Raji (cell line): ENCODE measurements around the gene FADS3.

Source experiments
- POLR2A ChIP-seq: IDR thresholded peaks from 2 replicates; pipeline ENCODE4 v1.6.1; 2011; ENCODE audit warnings: low read depth, low read length, control low read depth; ENCODE audit not compliant: insufficient read depth

FADS3 gene, protein sequence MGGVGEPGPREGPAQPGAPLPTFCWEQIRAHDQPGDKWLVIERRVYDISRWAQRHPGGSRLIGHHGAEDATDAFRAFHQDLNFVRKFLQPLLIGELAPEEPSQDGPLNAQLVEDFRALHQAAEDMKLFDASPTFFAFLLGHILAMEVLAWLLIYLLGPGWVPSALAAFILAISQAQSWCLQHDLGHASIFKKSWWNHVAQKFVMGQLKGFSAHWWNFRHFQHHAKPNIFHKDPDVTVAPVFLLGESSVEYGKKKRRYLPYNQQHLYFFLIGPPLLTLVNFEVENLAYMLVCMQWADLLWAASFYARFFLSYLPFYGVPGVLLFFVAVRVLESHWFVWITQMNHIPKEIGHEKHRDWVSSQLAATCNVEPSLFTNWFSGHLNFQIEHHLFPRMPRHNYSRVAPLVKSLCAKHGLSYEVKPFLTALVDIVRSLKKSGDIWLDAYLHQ

GRCh38 chr11:61891331-61892084 lies at the start of gene FADS3:
Gene FADS3, minus strand, starts transcription at chr11:61891545. Its CDS starts 164 bp downstream, at chr11:61891381.
- peak; percentile 52 for TF ChIP-seq POLR2A

DNA sequence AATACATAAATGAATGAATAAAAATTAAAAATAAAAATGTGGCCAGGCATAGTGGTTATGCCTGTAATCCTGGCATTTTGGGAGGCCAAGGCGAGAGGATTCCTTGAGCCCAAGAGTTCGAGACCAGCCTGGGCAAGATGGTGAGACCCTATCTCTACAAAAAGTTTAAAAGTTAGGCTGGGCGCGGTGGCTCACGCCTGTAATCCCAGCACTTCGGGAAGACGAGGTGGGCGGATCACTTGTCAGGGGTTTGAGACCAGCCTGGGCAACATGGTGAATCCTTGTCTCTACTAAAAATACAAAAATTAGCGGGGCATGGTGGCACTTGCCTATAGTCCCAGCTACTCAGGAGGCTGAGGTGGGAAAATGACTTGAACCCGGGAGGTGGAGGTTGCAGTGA lies 49.1 kb upstream of the FADS3 start:
- no peak for TF ChIP-seq POLR2A

GRCh38 chr11:61935861-61936260 lies 44.5 kb upstream of the FADS3 start:
- TF ChIP-seq POLR2A: no peak

GRCh38 chr11:61930933-61931332 lies 39.6 kb upstream of the FADS3 start:
- TF ChIP-seq POLR2A: no peak

DNA sequence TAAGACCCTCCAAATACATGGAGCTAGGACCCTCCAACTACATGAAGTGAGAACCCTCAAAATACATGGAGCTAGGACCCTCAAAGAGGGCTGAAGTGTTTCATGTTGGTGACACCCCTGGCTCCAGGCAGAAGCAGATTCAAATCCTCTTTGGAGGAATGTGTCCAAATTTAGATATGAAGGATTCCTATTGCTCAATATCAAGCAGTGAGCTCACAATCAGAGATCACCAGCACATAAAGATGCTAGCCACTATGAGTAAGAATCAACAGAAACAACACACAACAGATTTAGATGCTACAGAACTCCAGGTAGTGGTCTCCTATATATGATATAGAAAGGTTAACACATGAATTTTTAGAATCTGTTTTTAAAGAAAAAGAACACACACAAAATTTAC lies 37.3 kb upstream of the FADS3 start:
- no peak for TF ChIP-seq POLR2A

GRCh38 chr11:61927501-61927900 lies 36.2 kb upstream of the FADS3 start:
- TF ChIP-seq POLR2A: no peak

- TF ChIP-seq POLR2A: no peak
Observed at GRCh38 chr11:61926235-61926634, 34.9 kb upstream of the FADS3 start.

DNA sequence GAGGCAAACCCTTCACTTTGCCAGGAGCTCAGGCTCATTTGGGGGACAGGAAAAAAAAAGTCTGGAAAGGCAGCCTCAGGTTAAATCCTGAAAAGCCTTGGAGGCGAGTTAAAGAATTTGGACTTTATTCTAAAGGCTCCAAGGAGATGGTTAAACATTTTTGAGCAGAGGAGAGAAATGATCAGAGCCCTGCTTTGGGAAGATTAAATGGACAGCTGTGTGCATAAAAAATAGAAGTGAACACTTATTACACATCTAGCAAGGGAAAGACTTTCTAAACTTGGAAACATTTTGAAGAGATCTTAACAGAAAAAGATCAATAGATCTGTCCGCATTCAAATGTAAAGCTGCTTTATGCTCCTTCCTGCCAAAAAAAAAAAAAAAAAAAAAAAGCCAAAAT lies 34.4 kb upstream of the FADS3 start:
- no peak for TF ChIP-seq POLR2A

- TF ChIP-seq POLR2A: no peak
Observed at GRCh38 chr11:61924064-61924455, 32.7 kb upstream of the FADS3 start.

- no peak for TF ChIP-seq POLR2A
Observed at GRCh38 chr11:61923166-61924063, 32.1 kb upstream of the FADS3 start.

DNA sequence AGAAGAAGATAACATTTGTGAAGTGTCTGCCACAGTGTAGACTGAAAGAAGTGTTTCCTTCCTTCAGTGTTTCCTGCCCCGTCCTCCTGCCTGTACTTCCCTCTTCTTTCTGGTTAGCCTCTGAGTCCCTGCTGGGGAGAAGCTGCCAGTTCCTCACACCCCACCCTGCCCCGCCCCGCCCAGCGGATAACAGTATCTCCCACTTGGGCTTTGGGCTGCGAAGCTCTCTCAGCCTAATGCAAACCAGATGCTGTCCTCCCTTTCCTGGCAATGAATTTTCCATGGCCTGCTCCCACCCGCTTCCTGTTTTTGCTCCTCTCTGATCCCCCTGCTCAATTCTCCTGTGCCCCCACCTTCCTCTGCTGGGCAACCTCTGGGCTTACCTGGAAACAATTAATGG lies 31.2 kb upstream of the FADS3 start:
- TF ChIP-seq POLR2A: no peak

- no peak for TF ChIP-seq POLR2A
Observed at GRCh38 chr11:61921446-61921845, 30.1 kb upstream of the FADS3 start.

- TF ChIP-seq POLR2A: no peak
Observed at GRCh38 chr11:61919705-61920631, 28.6 kb upstream of the FADS3 start.

DNA sequence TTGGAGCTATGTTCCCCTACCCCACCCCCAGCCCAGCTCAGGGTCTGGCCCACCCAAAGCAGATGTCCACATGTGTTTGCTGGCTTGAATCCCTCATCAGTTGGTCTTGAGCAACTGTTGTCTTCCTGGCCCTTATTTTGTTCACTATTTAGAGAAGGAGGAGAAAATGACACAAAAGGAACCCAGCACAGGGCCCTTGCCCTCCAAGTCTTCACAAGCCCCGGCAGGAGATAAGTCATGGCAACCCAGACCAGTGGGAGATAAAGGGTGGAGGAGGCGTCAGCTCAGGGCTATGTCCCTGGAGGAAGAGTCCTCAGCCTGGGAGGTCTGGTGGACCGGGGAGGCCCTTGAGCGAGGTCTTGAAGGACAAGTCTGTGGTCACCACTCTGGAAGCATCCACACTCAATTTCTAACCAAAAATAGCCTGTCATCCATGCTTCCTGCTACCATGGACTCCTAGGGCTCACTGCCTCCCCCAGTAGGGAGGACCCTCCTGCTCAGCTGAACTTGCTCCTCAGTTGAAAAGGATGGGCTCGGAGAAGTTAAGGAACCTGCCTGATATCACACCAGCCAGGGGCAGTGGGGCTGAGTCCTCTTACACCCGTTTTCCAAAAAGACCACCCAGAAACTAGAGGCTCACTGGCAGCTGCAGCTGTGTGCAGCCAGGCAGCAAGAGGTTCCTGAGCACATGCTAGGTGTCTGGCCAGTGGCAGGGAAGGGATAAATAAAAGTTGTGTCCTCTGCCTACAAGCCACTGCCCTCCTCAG lies 27.8 kb upstream of the FADS3 start:
- no peak for TF ChIP-seq POLR2A
